GM12878 (cell line): ENCODE results near the gene GALNT9. TPM values are rescaled to one million over a fixed set of nuclear protein-coding genes. Genes with fewer than 3 reads are reported as not detected.
"Not testable (repeated sequence)": the region's sequence is repeated elsewhere in the genome, so short reads cannot be mapped to it uniquely, and the experiment has no call there.

ENCODE experiments used
- ATAC-seq: fragments of 200-7000 bp; cut with Tn5 transposase; 3 replicates; pipeline ENCODE4 v1.9.1; 2020; ENCODE audit warnings: mild to moderate bottlenecking, moderate library complexity
- BruUV-seq: library from RNA; stranded (reverse); fragments of 400-500 nt; replicated peaks from 2 replicates; lab custom pipeline; 2021; lab: Mats Ljungman, UMichigan
- CTCF ChIA-PET: fragments of 300-600 bp; sonication (Branson Sonifier 250); formaldehyde crosslinking; extraction: SDS; loops from one replicate; lab custom pipeline; 2021; ENCODE audit warnings: inconsistent platforms; lab: Yijun Ruan, JAX
- POLR2A ChIA-PET: fragments of 350-600 bp; formaldehyde crosslinking; extraction: SDS; loops from one replicate; lab custom pipeline; 2021; ENCODE audit warnings: inconsistent platforms; lab: Charles Lee
- RAD21 ChIA-PET: fragments of 300-600 bp; sonication (Branson Sonifier 250); formaldehyde crosslinking; loops from one replicate; lab custom pipeline; 2023; ENCODE audit warnings: antibody characterized with exemption; ENCODE audit not compliant: unreplicated experiment; lab: Charles Lee
- SMC1A ChIA-PET: fragments of 300-600 bp; sonication (Branson Sonifier 250); formaldehyde crosslinking; loops from one replicate; lab custom pipeline; 2023; ENCODE audit not compliant: unreplicated experiment, uncharacterized antibody; lab: Charles Lee
- DNase-seq: peaks from one replicate; pipeline ENCODE4 v3.0.0-alpha.2; 2011; ENCODE audit warnings: low read depth, low spot score
- FAIRE-seq: peaks from 3 replicates; lab custom pipeline; 2011; peaks lifted over from hg19 to GRCh38; lab: Jason Lieb, UNC
- H2AFZ ChIP-seq: 2 replicates; pipeline ENCODE4 v1.6.0; 2011; ENCODE audit warnings: low read depth, low read length, control low read depth; ENCODE audit not compliant: control insufficient read depth
- H3K27ac ChIP-seq: 2 replicates; pipeline ENCODE4 v1.5.1; 2011; ENCODE audit warnings: control low read depth; ENCODE audit not compliant: control insufficient read depth, insufficient read depth
- H3K27me3 ChIP-seq, 2 experiments: replicated peaks in 1 of 2; 2 replicates each; pipeline versions ENCODE4 v1.6.0 to v1.6.1; 2011; ENCODE audit warnings: low read length in 1 of 2; ENCODE audit not compliant: control insufficient read depth in 2 of 2, insufficient read depth in 2 of 2
- H3K36me3 ChIP-seq, 2 experiments: 2 replicates each; pipeline ENCODE4 v1.5.1; 2011; ENCODE audit warnings: low read length in 1 of 2; ENCODE audit not compliant: control insufficient read depth in 2 of 2, insufficient read depth in 2 of 2
- H3K4me1 ChIP-seq: 2 replicates; pipeline ENCODE4 v1.6.1; 2011; ENCODE audit warnings: mild to moderate bottlenecking, low read length, moderate library complexity, mixed read lengths; ENCODE audit not compliant: control insufficient read depth, insufficient read depth
- H3K4me2 ChIP-seq: 2 replicates; pipeline ENCODE4 v1.6.0; 2011; ENCODE audit warnings: control low read depth; ENCODE audit not compliant: control insufficient read depth, insufficient read depth
- H3K4me3 ChIP-seq: fragments of 200-600 bp; sonication (generic); 2 replicates; pipeline ENCODE4 v1.5.1; 2016
- H3K79me2 ChIP-seq: 2 replicates; pipeline ENCODE4 v1.6.0; 2011; ENCODE audit warnings: low read length; ENCODE audit not compliant: control insufficient read depth, insufficient read depth
- H3K9ac ChIP-seq: 2 replicates; pipeline ENCODE4 v1.8.0; 2011; ENCODE audit warnings: low read length, control low read depth, mixed read lengths; ENCODE audit not compliant: control insufficient read depth, insufficient read depth
- H3K9me3 ChIP-seq: replicated peaks from 3 replicates; pipeline ENCODE4 v1.5.1; 2011; ENCODE audit warnings: mild to moderate bottlenecking, low read length; ENCODE audit not compliant: control insufficient read depth, insufficient read depth
- H4K20me1 ChIP-seq: 2 replicates; pipeline ENCODE4 v1.6.0; 2011; ENCODE audit not compliant: control insufficient read depth, insufficient read depth
- BACH1 ChIP-seq: fragments of 450-650 bp; IDR thresholded peaks from 2 replicates; pipeline ENCODE4 v1.6.1; 2017; ENCODE audit warnings: mild to moderate bottlenecking, borderline replicate concordance
- CBX3 ChIP-seq: fragments of 200-600 bp; sonication (generic); IDR thresholded peaks from 2 replicates; pipeline ENCODE4 v1.6.1; 2016; ENCODE audit warnings: low read depth, borderline replicate concordance
- CEBPB ChIP-seq, 2 experiments: fragments of 150-350 bp in 1 of 2; IDR thresholded peaks; 2 replicates each; pipeline ENCODE4 v1.6.1; 2012 to 2014; ENCODE audit warnings: low read depth in 2 of 2, low read length in 2 of 2, borderline replicate concordance in 1 of 2, inconsistent platforms in 1 of 2
- FOXK2 ChIP-seq: fragments of 450-650 bp; IDR thresholded peaks from 2 replicates; pipeline ENCODE4 v1.6.1; 2017; ENCODE audit warnings: mild to moderate bottlenecking, moderate library complexity
- JUNB ChIP-seq: IDR thresholded peaks from 2 replicates; pipeline ENCODE4 v1.6.1; 2016; ENCODE audit warnings: antibody characterized with exemption, mild to moderate bottlenecking
- MTA2 ChIP-seq: fragments of 450-650 bp; IDR thresholded peaks from 2 replicates; pipeline ENCODE4 v1.6.1; 2016; ENCODE audit warnings: low read depth, mild to moderate bottlenecking, moderate library complexity
- NFIC ChIP-seq: IDR thresholded peaks from 2 replicates; pipeline ENCODE4 v1.6.1; 2012; ENCODE audit warnings: low read depth, mild to moderate bottlenecking, inconsistent platforms, low read length, moderate library complexity
- POLR2AphosphoS2 ChIP-seq: IDR thresholded peaks from 2 replicates; pipeline ENCODE4 v1.6.1; 2011; ENCODE audit warnings: low read depth, mild to moderate bottlenecking, low read length, improper control_type of control experiment, moderate library complexity
- TCF12 ChIP-seq: IDR thresholded peaks from 2 replicates; pipeline ENCODE4 v1.6.1; 2011; ENCODE audit warnings: low read depth, mild to moderate bottlenecking, low read length
- WGBS: methylation state at CpG from one replicate; pipeline ENCODE4 v1.1.6; 2016; ENCODE audit warnings: low lambda C conversion rate; ENCODE audit not compliant: insufficient replicate concordance, insufficient coverage; ENCODE audit errors: missing lambda C conversion rate; 5-methylcytosine and 5-hydroxymethylcytosine counted together
- in situ Hi-C: fragments of 300-500 bp; cut with MboI; formaldehyde crosslinking; loops from 9 replicates; pipeline ENCODE4 v1.14.3; 2018; ENCODE audit warnings: mixed read lengths
- intact Hi-C: fragments of 100-400 bp; cut with micrococcal nuclease; formaldehyde crosslinking; loops from one replicate; pipeline ENCODE4 v1.14.2; 2022; ENCODE audit not compliant: unreplicated experiment
- polyA plus RNA-seq, 11 experiments: library from polyadenylated mRNA; depleted of rRNA in 4 of 11; unstranded in 6 of 11; stranded (reverse) in 5 of 11; fragments of >200 nt; fragmentation: Nextera tagmentation in 4 of 11; fragmentation: Illumina TruSeq in 1 of 11; extraction: Ambion mirVana in 4 of 11; extraction: Trizol in 1 of 11; gene quantifications; 1 replicate in 1 of 11; 2 replicates in 10 of 11; pipeline versions ENCODE4 v1.2.1 to v1.2.3, GENCODE V29; 2011 to 2016; ENCODE audit warnings: inconsistent platforms in 2 of 11, missing spikeins in 2 of 11, low read depth in 1 of 11
- total RNA-seq, 4 experiments: library from RNA; depleted of rRNA in 3 of 4; stranded (reverse); fragments of >200 nt in 3 of 4; fragmentation: Illumina TruSeq in 1 of 4; extraction: Trizol in 1 of 4; gene quantifications; 2 replicates each; pipeline versions ENCODE4 v1.2.1 to v1.2.3, GENCODE V29; 2013 to 2021
- TF ChIP-seq, protein P1 (sequence below): fragments of 450-650 bp; formaldehyde crosslinking; IDR thresholded peaks from 2 replicates; pipeline ENCODE4 v1.4.0; 2022; ENCODE audit warnings: mild to moderate bottlenecking, moderate library complexity

The GALNT9 gene
- total and polyA plus RNA-seq, 10 of the 15 experiments (the other 5 are each of a cell fraction or from before 2014, with no cell fraction given) = 0.04 TPM; not detected in 9

DNA sequence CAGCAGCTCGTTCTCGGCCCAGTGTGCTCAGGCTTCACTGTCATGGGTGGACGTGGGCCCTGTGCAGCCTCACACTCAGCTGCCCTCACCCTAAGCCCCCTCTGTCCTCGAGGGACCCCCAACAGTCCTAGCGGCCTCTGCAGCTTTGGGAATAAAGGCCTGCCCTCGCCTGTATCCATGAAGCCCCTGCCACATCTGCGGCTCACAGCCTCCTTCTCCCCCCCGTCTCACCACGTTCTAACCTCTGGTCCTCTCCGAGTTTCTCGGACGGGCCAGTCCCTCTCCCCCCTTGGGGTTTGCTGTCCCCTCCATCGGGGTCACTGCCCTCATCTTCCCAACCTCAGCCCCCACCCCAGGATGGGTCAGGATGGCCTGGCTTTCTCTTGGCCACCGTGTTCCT is 30.2 kb upstream of the GALNT9 start:
- Histone ChIP-seq H3K79me2 (no peaks in the 10 kb centered on the region), H4K20me1 (no peaks in the 10 kb centered on the region), H3K9me3 (peaks cover 5% of the 10 kb centered on the region; the same call in 1 of the 3 replicates), H3K36me3 (no peaks in the 10 kb centered on the region), H3K4me1 (no peaks in the 10 kb centered on the region), H3K27me3 (no peaks in the 10 kb centered on the region), H3K4me3 (no peak overlapping the region), H3K9ac (no peak overlapping the region), H2AFZ (no peak overlapping the region), H3K27ac (no peak overlapping the region), H3K4me2 (no peak overlapping the region)
- DNase-seq = no peak
- RAD21 ChIA-PET = no interaction called here
- POLR2A ChIA-PET = no interaction called here
- SMC1A ChIA-PET = no interaction called here
- ATAC-seq = no peak
- WGBS = 70% methylated on average over 14 of the region's 14 CpGs
- no TSS peak for BruUV-seq
- FAIRE-seq = no peak
- TF ChIP-seq TCF12 (no peak), CEBPB (IDR thresholded peaks at IDR 0.05; ENCODE audit: borderline replicate concordance in 1 of 2, low read depth in 2 of 2, low read length in 2 of 2) (no peak), JUNB (no peak), POLR2AphosphoS2 (no peak), CBX3 (no peak), FOXK2 (no peak), NFIC (no peak), MTA2 (no peak), BACH1 (no peak)
- TF ChIP-seq, protein P1, sequence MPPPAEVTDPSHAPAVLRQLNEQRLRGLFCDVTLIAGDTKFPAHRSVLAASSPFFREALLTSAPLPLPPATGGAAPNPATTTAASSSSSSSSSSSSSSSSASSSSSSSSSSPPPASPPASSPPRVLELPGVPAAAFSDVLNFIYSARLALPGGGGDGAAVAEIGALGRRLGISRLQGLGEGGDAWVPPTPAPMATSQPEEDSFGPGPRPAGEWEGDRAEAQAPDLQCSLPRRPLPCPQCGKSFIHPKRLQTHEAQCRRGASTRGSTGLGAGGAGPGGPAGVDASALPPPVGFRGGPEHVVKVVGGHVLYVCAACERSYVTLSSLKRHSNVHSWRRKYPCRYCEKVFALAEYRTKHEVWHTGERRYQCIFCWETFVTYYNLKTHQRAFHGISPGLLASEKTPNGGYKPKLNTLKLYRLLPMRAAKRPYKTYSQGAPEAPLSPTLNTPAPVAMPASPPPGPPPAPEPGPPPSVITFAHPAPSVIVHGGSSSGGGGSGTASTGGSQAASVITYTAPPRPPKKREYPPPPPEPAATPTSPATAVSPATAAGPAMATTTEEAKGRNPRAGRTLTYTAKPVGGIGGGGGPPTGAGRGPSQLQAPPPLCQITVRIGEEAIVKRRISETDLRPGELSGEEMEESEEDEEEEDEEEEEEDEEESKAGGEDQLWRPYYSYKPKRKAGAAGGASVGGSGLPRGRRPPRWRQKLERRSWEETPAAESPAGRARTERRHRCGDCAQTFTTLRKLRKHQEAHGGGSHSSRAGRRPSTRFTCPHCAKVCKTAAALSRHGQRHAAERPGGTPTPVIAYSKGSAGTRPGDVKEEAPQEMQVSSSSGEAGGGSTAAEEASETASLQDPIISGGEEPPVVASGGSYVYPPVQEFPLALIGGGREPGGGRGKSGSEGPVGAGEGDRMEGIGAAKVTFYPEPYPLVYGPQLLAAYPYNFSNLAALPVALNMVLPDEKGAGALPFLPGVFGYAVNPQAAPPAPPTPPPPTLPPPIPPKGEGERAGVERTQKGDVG (CRISPR knock-in tag) = no peak
- in situ Hi-C loops = no loop called here
- CTCF ChIA-PET = no interaction called here
- intact Hi-C loops = no loop called here

DNA sequence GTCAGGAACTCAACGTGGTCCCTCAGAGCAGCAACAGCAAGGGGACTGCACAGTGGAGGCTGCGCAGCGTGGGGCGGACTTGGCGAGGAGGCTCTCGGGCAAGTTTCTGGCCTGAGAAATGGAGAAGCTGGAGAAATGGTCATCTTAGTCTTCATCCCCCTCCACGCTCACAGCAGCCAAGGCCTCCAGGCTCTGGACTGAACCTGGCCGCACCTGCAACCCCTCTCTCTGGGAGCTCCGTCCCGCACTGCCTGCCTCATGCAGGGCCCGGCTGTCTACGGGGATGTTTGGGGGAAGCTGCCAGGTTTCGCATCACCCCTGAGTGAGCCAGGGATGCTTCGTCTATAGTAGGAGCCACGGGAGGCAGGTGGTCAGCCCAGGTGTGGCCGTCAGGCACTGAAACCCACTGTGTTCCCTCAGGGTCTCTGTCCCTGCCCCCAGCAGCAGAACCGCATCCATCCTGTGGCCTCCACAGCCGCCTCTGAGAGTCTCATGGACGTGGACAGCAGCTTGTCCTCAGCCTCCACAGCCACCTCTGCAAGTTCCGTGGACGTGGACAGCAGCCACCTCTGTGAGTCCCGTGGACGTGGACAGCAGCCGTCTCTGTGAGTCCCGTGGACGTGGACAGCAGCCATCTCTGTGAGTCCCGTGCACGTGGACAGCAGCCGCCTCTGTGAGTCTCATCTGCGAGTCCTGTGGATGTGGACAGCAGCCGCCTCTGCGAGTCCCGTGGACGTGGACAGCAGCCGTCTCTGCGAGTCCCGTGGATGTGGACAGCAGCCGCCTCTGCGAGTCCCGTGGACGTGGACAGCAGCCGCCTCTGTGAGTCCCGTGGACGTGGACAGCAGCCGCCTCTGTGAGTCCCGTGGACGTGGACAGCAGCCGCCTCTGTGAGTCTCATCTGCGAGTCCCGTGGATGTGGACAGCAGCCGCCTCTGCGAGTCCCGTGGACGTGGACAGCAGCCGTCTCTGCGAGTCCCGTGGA is 29.1 kb upstream of the GALNT9 start:
- in situ Hi-C loops, FAIRE-seq, BruUV-seq, H3K4me3 ChIP-seq, H3K9ac ChIP-seq, DNase-seq, H3K79me2 ChIP-seq, CTCF ChIA-PET, H4K20me1 ChIP-seq, H3K27me3 ChIP-seq, H3K36me3 ChIP-seq, H3K27ac ChIP-seq, H2AFZ ChIP-seq, SMC1A ChIA-PET, intact Hi-C loops, POLR2A ChIA-PET, RAD21 ChIA-PET, ATAC-seq, H3K4me2 ChIP-seq, H3K4me1 ChIP-seq, H3K9me3 ChIP-seq: not testable (repeated sequence)
- 79% methylated on average over 30 of the region's 57 CpGs for WGBS
